PC-9 (cell line): ENCODE data around the gene RND3. TPM values are rescaled to one million over a fixed set of nuclear protein-coding genes. Genes with fewer than 3 reads are reported as not detected.

Experiments used
- BruUV-seq: library from RNA; stranded (reverse); fragments of 400-500 nt; replicated peaks from 2 replicates; lab custom pipeline; 2021; lab: Mats Ljungman, UMichigan
- CTCF ChIA-PET: fragments of 300-600 bp; sonication (Branson Sonifier 250); formaldehyde crosslinking; loops from one replicate; lab custom pipeline; 2022; ENCODE audit warnings: antibody characterized with exemption; lab: Charles Lee
- POLR2A ChIA-PET: fragments of 300-600 bp; sonication (Branson Sonifier 250); formaldehyde crosslinking; loops from one replicate; lab custom pipeline; 2022; ENCODE audit warnings: antibody characterized with exemption; ENCODE audit not compliant: unreplicated experiment; lab: Charles Lee
- DNase-seq, 2 experiments: peaks; one replicate each; pipeline versions ENCODE4 v3.0.0 to v3.0.0-alpha.2; 2015 to 2022; ENCODE audit warnings: mixed read lengths in 1 of 2
- H2AFZ ChIP-seq: fragments of 200-600 bp; sonication (generic); 2 replicates; pipeline ENCODE4 v1.8.1; 2017; ENCODE audit warnings: antibody characterized with exemption
- H3F3A ChIP-seq: fragments of 200-600 bp; sonication (generic); 2 replicates; pipeline ENCODE4 v1.8.1; 2017; ENCODE audit warnings: antibody characterized with exemption, mild to moderate bottlenecking, low read depth; ENCODE audit not compliant: insufficient read depth
- H3K27ac ChIP-seq: fragments of 200-600 bp; sonication (generic); 2 replicates; pipeline ENCODE4 v1.6.1; 2016; ENCODE audit warnings: mixed run types
- H3K27me3 ChIP-seq: fragments of 200-600 bp; sonication (generic); 2 replicates; pipeline ENCODE4 v1.6.1; 2016; ENCODE audit warnings: low read depth, mixed run types; ENCODE audit not compliant: insufficient read depth
- H3K36me3 ChIP-seq: fragments of 200-600 bp; sonication (generic); 2 replicates; pipeline ENCODE4 v1.6.1; 2016; ENCODE audit warnings: low read depth, mixed run types
- H3K4me1 ChIP-seq: fragments of 200-600 bp; sonication (generic); replicated peaks from 2 replicates; pipeline ENCODE4 v1.6.1; 2016; ENCODE audit warnings: mixed run types; ENCODE audit not compliant: insufficient read depth
- H3K4me2 ChIP-seq: fragments of 200-600 bp; sonication (generic); 2 replicates; pipeline ENCODE4 v1.6.1; 2017; ENCODE audit warnings: mixed run types
- H3K4me3 ChIP-seq: fragments of 200-600 bp; sonication (generic); 2 replicates; pipeline ENCODE4 v1.6.1; 2016; ENCODE audit warnings: mixed run types
- H3K79me2 ChIP-seq: fragments of 200-600 bp; sonication (generic); 2 replicates; pipeline ENCODE4 v1.6.1; 2017; ENCODE audit warnings: low read depth, mixed run types
- H3K9me2 ChIP-seq: fragments of 200-600 bp; sonication (generic); 2 replicates; pipeline ENCODE4 v1.8.1; 2017; ENCODE audit warnings: mild to moderate bottlenecking; ENCODE audit not compliant: insufficient read depth
- H3K9me3 ChIP-seq: fragments of 200-600 bp; sonication (generic); 2 replicates; pipeline ENCODE4 v1.8.1; 2016; ENCODE audit warnings: low read depth; ENCODE audit not compliant: insufficient read depth
- H4K20me1 ChIP-seq: fragments of 200-600 bp; sonication (generic); 2 replicates; pipeline ENCODE4 v1.8.1; 2017; ENCODE audit not compliant: insufficient read depth
- CTCF ChIP-seq: fragments of 200-600 bp; sonication (generic); conservative IDR thresholded peaks from 2 replicates; pipeline ENCODE4 v1.6.1; 2017; ENCODE audit warnings: mixed run types, antibody characterized with exemption, mild to moderate bottlenecking, moderate library complexity
- EZH2 ChIP-seq: fragments of 200-600 bp; sonication (generic); IDR thresholded peaks from 2 replicates; pipeline ENCODE4 v1.8.0; 2017; ENCODE audit warnings: antibody characterized with exemption, low read depth
- intact Hi-C: fragments of 100-400 bp; cut with micrococcal nuclease; formaldehyde crosslinking; loops from one replicate; pipeline ENCODE4 v1.10.0; 2022; ENCODE audit not compliant: unreplicated experiment
- total RNA-seq: library from RNA; stranded (reverse); gene quantifications from 2 replicates; pipeline ENCODE4 v1.2.3, GENCODE V29; 2021

RND3 gene
- total RNA-seq, 1 experiment from 2014 or later: 72.9 TPM

DNA sequence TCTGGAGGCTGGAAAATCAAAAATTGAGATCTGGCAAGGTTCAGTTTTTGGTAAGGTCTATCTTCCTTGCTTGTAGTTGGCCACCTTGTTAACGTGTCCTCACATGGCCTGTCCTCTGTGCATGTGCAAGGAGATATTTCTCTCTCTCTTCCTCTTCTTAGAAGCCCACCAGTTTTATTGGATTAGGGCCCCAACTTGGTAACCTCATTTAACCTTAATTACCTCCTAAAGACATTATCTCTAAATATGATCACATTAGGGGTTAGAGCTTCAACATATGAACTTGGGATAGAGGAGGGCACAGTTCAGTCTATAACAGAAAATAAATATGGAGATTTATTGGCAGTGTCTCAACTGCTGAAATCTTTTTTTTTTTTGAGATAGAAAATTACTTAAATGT is 19.6 kb upstream of the RND3 start:
- no TSS peak for BruUV-seq
- H3K36me3 ChIP-seq: no peaks in the 10 kb centered on the region
- no peaks in the 10 kb centered on the region for H4K20me1 ChIP-seq
- no peak overlapping the region for H3K4me3 ChIP-seq
- H3K4me2 ChIP-seq: no peak overlapping the region
- H3K79me2 ChIP-seq: no peaks in the 10 kb centered on the region
- H3K27me3 ChIP-seq: no peaks in the 10 kb centered on the region
- H3K4me1 ChIP-seq: no peaks in the 10 kb centered on the region
- H3F3A ChIP-seq: no peaks in the 10 kb centered on the region
- H3K9me3 ChIP-seq: no peaks in the 10 kb centered on the region
- no peak overlapping the region for H3K27ac ChIP-seq
- H3K9me2 ChIP-seq: no peaks in the 10 kb centered on the region
- TF ChIP-seq CTCF: no peak
- TF ChIP-seq EZH2: no peak
- ChIA-PET CTCF (no interaction called here), POLR2A (no interaction called here)
- DNase-seq: no peak
- intact Hi-C loops: no loop called here
- H2AFZ ChIP-seq: no peak overlapping the region

DNA sequence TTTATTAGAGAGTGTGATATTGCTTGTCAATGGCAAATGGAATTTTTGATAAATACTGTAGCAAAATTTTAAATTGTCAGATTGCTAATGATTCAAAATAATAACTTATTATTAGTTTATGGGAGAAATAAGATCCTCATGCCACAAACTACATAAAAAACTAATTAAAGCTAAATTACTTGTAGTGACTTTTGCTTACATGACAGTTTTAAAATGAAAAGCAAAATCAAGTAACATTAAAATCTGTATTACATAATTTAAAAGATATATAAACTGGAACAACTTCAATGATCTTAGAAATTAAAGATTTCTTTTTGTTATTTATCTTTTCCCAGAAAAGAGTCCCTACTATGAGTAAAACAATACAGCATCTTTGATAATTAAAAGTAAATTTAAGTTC is 17.7 kb upstream of the RND3 start:
- Histone ChIP-seq H3K36me3 (no peaks in the 10 kb centered on the region), H3F3A (no peaks in the 10 kb centered on the region), H3K4me2 (no peak overlapping the region), H3K9me3 (no peaks in the 10 kb centered on the region), H3K79me2 (no peaks in the 10 kb centered on the region), H3K27me3 (no peaks in the 10 kb centered on the region), H4K20me1 (no peaks in the 10 kb centered on the region), H3K27ac (no peak overlapping the region), H3K9me2 (no peaks in the 10 kb centered on the region), H3K4me3 (no peak overlapping the region), H3K4me1 (no peaks in the 10 kb centered on the region), H2AFZ (no peak overlapping the region)
- TF ChIP-seq CTCF: no peak
- TF ChIP-seq EZH2: no peak
- BruUV-seq: no TSS peak
- intact Hi-C loops: no loop called here
- POLR2A ChIA-PET: no interaction called here
- no peak for DNase-seq
- CTCF ChIA-PET: no interaction called here

GRCh38 chr2:150495993-150496627 is 8.6 kb upstream of the RND3 start:
- H3K27ac ChIP-seq: no peak overlapping the region
- H3F3A ChIP-seq: no peaks in the 10 kb centered on the region
- BruUV-seq: TSS peak; percentile 68
- DNase-seq: no peak
- POLR2A ChIA-PET: interaction anchor here (0.6 kb wide), 1 partner anchor 12 kb away, joined by 3 read pairs; no protein-coding TSS in a partner anchor
- no peaks in the 10 kb centered on the region for H3K79me2 ChIP-seq
- H3K4me2 ChIP-seq: no peak overlapping the region
- CTCF ChIA-PET: interaction anchor here (0.6 kb wide), 1 partner anchor 105 kb away, joined by 4 read pairs; no protein-coding TSS in a partner anchor
- TF ChIP-seq EZH2 (no peak), CTCF (no peak)
- H3K4me1 ChIP-seq: no peaks in the 10 kb centered on the region
- H2AFZ ChIP-seq: no peak overlapping the region
- H3K36me3 ChIP-seq: no peaks in the 10 kb centered on the region
- no peaks in the 10 kb centered on the region for H3K9me3 ChIP-seq
- H3K9me2 ChIP-seq: no peaks in the 10 kb centered on the region
- H3K27me3 ChIP-seq: no peaks in the 10 kb centered on the region
- no peak overlapping the region for H3K4me3 ChIP-seq
- intact Hi-C loops: no loop called here
- no peaks in the 10 kb centered on the region for H4K20me1 ChIP-seq
